GM18505 (cell line): ENCODE measurements around the gene QPRT.
"Not testable (repeated sequence)": the region's sequence is repeated elsewhere in the genome, so short reads cannot be mapped to it uniquely, and the experiment has no call there.

ENCODE experiments used
- ATAC-seq: cut with Tn5 transposase; IDR thresholded peaks from one replicate; pipeline ENCODE4 v1.9.1; 2021; ENCODE audit not compliant: unreplicated experiment
- POLR2A ChIP-seq: IDR thresholded peaks from 4 replicates; pipeline ENCODE4 v1.6.1; 2011; ENCODE audit warnings: borderline replicate concordance; ENCODE audit not compliant: insufficient read depth, insufficient read length; ENCODE audit errors: extremely low read depth

QPRT gene

GRCh38 chr16:29678691-29679267 lies at the start of gene QPRT:
TSS of gene QPRT (plus strand) at chr16:29679180. CDS start at chr16:29679198, 18 bp downstream.
- no peak for TF ChIP-seq POLR2A
- no peak for ATAC-seq

GRCh38 chr16:29629318-29629717 lies 49.7 kb upstream of the QPRT start:
- ATAC-seq: not testable (repeated sequence)

GRCh38 chr16:29631658-29632057 lies 47.3 kb upstream of the QPRT start:
- not testable (repeated sequence) for ATAC-seq

GRCh38 chr16:29635902-29636301 lies 43.1 kb upstream of the QPRT start:
- not testable (repeated sequence) for ATAC-seq

- ATAC-seq: not testable (repeated sequence)
These were observed 42.6 kb upstream of the QPRT start for GRCh38 chr16:29636368-29636767.

- ATAC-seq: not testable (repeated sequence)
These were observed 40.2 kb upstream of the QPRT start for GRCh38 chr16:29638751-29639150.

GRCh38 chr16:29641561-29641960 lies 37.4 kb upstream of the QPRT start:
- no peak for TF ChIP-seq POLR2A
- ATAC-seq: no peak

GRCh38 chr16:29643596-29643995 lies 35.4 kb upstream of the QPRT start:
- TF ChIP-seq POLR2A: no peak
- no peak for ATAC-seq

- TF ChIP-seq POLR2A: peak; percentile 52
- ATAC-seq: peak; percentile 54
These were observed 34.6 kb upstream of the QPRT start for GRCh38 chr16:29644338-29644857.

GRCh38 chr16:29644973-29645693 lies 33.8 kb upstream of the QPRT start:
- no peak for TF ChIP-seq POLR2A
- no peak for ATAC-seq

GRCh38 chr16:29645694-29646187 lies 33.2 kb upstream of the QPRT start:
- TF ChIP-seq POLR2A: no peak
- no peak for ATAC-seq

- no peak for ATAC-seq
- TF ChIP-seq POLR2A: no peak
These were observed 32.0 kb upstream of the QPRT start for GRCh38 chr16:29646947-29647346.

- no peak for TF ChIP-seq POLR2A
These were observed 29.1 kb upstream of the QPRT start for GRCh38 chr16:29649588-29650494.

GRCh38 chr16:29650771-29651170 lies 28.2 kb upstream of the QPRT start:
- no peak for TF ChIP-seq POLR2A
- ATAC-seq: no peak

More at GRCh38 chr16:29649588-29650494, 29.1 kb upstream of the QPRT start:
- ATAC-seq: no peak
